GM18519 (cell line): ENCODE measurements around the gene KLRC4.
"Not testable (repeated sequence)": the region's sequence is repeated elsewhere in the genome, so short reads cannot be mapped to it uniquely, and the experiment has no call there.

ENCODE experiments used
- ATAC-seq: cut with Tn5 transposase; IDR thresholded peaks from one replicate; pipeline ENCODE4 v1.9.1; 2021; ENCODE audit warnings: mild to moderate bottlenecking, moderate library complexity; ENCODE audit not compliant: unreplicated experiment, low FRiP score

The KLRC4 gene

GRCh38 chr12:10369557-10370415 lies 39.8 kb downstream of the KLRC4 start:
- no peak for ATAC-seq

- ATAC-seq = no peak
These were observed 41.1 kb downstream of the KLRC4 start for GRCh38 chr12:10368206-10369171.

GRCh38 chr12:10367714-10368113 lies 41.8 kb downstream of the KLRC4 start:
- not testable (repeated sequence) for ATAC-seq

DNA sequence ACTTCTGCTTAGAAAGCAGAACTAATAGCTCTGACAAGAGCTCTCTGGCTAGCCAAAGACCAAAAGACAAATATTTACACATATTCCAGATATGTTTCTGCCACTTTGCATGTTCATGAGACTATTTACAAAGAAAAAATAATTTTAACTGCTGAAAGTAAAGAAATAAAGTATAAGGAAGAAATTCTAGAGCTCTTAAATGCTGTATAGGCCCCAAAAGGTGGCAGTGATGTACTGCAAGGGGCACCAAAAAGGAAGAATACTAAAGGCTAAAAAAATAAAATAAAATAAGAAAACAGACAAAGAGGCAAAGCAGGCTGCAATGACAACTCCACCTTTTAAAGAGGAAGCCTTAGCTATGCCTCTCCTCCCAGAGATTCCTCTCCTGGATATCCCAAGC lies 42.7 kb downstream of the KLRC4 start:
- ATAC-seq = no peak

GRCh38 chr12:10365696-10366405 lies 43.7 kb downstream of the KLRC4 start:
- ATAC-seq = no peak

GRCh38 chr12:10364815-10365622 lies 44.5 kb downstream of the KLRC4 start:
- ATAC-seq = no peak

DNA sequence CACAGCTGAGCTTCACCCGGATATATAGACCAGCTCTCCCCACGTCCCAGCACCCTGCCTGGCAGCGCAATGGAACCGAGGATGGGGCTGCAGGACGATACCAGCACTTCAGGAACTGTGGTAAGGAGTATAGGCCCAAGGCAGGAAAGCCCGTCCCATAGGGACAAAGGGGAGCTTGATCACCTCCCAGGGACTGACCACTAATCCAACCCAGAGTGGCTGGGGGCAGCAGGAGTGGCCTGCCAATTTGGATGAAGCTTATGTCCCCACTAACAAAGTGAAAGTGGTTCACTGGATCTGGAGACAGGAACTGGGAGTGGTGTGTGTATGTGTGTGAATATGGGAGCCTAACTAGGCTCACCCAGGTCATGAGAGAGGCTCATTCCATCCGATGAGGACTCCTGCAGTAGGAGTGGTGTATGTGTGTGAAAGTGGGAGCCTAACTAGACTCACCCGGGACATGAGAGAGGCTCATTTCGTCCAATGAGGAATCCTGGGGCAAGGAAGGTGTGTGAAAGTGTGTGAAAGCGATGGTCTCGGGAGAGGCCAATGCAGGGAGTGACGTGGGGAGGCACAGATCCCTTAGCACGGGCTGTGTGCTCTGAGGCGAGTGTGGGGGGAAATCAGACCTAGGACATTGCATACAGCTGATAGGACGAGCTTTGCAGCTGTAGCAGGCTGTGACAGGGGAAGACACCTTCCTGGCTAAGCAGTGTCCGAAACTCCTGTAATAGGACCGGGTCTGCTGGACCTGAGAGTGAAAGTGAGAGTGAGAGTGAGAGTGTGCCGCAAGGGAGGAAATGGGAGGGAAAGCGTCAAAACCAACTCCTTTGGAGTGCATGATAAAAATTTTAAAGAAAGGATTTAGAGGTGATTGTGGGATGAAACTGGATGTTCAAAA lies 45.4 kb downstream of the KLRC4 start:
- peak; percentile 79 for ATAC-seq

- no peak for ATAC-seq
These were observed 46.0 kb downstream of the KLRC4 start for GRCh38 chr12:10363658-10363913.

GRCh38 chr12:10362828-10363657 lies 46.5 kb downstream of the KLRC4 start:
- no peak for ATAC-seq

DNA sequence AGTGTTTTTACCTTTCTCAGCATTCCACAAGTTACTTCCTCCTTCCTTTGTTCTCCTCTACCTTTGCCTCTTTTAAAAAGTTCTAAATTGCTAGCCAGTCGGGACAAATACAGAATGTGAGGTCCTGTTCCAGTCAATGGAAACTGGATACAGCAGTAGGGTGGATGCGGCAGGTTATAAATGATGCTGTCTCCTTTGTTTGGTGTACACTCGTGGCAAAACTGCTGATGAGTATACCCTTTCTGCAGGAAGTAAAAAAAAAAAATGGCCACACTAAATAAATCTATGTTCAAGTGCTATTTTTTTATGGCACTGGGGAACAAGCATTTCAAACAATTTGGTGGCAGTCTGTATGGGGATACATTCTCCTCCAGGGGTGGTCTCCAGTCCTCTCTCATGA lies 47.2 kb downstream of the KLRC4 start:
- no peak for ATAC-seq

- ATAC-seq = no peak
These were observed 47.9 kb downstream of the KLRC4 start for GRCh38 chr12:10361622-10362021.

DNA sequence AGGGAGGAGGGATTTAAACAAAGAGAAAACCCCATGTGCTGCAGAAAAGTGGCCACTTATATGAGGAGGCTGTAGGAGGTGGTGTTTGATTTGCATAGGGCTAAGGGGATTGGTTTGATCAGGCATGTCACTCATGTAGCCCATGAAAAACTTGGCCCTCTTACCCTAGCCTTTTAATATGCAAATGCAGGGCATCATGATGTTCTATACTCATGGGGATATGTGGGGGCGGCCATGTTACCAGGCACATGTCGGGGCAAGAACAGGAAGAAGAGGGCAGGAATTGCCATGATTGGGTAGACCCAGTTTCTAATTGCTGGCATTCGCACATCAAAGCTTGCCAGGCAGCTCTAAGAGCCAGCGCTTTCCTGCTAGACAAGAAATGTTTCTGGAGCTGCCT lies 48.5 kb downstream of the KLRC4 start:
- no peak for ATAC-seq

DNA sequence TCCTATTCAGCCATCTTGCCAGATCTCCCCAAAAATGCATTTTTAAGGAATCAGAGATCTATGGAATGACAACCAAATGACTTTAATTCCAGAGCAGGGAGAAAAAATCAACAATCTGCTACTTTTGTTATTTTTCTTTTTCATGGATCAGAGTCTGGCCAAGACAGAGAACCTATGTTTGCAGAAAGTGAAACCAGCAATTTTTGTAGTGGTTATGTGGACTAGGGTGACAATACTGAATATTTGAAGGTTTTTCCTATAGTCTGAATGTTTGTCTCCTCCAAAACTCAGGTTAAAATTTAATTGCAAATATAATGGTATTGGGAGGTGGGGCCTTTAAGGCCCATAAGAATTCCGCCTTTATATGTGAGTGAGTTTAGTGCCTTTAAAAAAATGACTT lies 50.6 kb downstream of the KLRC4 start:
- no peak for ATAC-seq

GRCh38 chr12:10358131-10358530 lies 51.4 kb downstream of the KLRC4 start:
- no peak for ATAC-seq
